SK-N-MC (cell line): Measurements from ENCODE around the gene RALGDS.

Source experiments
- EZH2 ChIP-seq: fragments of 200-600 bp; sonication (generic); IDR thresholded peaks from one replicate; pipeline ENCODE4 v1.6.1; 2017; ENCODE audit warnings: antibody characterized with exemption
- POLR2AphosphoS5 ChIP-seq: IDR thresholded peaks from 2 replicates; pipeline ENCODE4 v1.6.1; 2012; ENCODE audit warnings: mild to moderate bottlenecking, low read depth, low read length, borderline replicate concordance

GRCh38 chr9:133057006-133057405, 64.0 kb downstream of the RALGDS start:
- no peak for TF ChIP-seq EZH2
- TF ChIP-seq POLR2AphosphoS5, result no peak
